HG02973 (cell line): ENCODE results near the gene RUNX1.
"Not testable (repeated sequence)": the region's sequence is repeated elsewhere in the genome, so short reads cannot be mapped to it uniquely, and the experiment has no call there.

ENCODE experiments used
- ATAC-seq: cut with Tn5 transposase; IDR thresholded peaks from one replicate; pipeline ENCODE4 v1.9.1; 2021; ENCODE audit warnings: moderate library complexity; ENCODE audit not compliant: unreplicated experiment

Gene RUNX1

DNA sequence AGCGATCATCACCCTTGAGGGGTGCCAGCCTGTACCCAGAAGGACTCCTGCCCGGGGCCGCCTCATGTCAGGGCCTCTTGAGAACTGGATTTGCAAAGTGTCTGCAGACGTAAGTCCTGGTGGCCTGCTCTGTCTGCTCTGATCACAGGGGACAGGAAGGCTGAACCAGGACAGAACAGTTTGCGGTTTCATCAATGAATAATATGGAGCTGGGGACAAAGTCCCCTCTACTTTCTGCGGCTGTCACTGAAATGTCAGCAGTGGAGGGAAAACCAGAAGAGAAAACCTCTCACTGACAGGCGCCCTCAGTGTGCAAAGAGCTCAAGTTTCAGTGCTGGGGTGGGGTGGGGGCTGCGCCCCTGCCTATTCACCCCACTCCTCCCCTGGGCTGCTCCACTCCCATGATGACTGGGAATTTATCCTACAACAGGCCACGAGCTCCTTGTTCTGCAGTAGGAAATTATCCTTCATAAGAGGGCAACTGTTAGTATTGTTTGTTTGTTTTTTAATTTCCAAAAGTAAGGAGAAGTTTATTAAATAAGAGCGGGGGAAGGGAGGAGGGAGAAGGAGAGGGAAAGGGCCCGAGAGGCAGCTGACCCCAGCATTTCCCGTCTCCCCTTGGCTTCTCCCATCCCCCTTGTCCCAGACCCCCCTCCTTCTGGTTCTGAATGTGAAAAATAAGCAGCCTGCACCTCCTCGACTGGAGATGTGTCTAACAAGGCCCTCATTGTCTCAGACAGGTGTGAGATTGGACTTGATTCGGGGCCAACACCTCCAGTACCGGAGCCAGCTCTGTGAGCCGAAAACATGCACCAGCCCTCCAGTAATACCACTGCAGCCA is 231.1 kb downstream of the RUNX1 start:
- no peak for ATAC-seq

DNA sequence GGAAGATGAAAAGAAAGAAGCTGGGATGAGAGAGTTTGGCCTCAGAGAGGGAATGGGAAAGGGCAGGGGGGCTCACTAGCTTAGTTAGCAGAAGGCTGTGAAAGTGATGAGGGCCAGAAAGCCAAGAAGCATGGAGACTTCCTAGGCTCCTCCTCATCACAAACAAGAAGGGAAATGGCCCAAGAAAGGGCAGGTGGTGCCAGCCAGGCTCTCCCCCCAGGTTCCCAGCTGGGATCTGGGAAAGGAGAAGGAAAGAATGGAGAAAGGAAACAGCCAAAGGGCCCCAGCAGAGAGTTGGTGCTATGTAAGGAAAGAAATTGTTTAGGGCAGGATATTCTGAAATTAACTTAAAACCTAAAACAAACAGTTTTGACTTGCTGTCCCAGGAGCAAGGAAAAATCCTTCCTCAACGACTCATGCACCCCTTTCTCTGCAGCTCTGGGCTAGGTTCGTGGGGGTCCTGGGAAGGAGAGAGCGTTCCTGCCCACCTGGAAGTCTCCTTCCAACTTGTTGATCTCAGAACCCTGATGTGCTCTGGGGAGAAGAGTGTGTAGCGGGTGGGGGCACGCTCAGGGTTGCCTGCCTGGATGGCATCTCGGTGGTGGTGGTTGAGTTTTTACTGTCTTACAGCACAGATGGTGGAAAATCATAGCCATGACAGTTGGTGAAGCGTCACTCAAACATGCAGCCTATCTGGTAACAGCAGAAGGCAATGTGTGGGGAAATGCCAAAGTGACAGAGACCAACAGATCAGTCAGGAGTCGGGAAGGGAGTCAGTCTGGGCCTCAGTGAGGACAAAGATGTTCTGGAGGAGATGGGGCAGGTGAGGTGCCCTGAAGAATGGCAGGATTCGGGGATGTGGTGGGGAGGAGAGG is 233.0 kb downstream of the RUNX1 start:
- no peak for ATAC-seq

DNA sequence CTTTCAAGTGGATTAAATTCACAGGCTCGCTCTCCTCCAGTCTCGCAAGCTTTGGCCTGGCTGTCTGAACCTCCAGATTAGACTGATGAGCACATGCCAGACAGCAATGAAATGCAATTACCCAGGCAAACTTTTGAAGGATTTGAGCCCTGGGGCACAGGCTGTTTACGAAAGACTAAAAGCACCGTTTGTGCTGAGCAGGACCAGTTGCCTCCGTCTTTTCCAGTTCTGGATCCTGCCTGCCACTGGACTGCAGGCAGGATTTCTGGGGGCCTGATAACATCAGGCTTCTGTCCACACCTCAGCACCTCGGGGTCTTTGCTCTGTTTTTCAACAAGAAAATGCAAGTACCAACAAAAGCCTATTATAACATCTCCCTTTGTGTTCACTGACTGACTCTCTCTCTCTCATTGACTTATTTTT is 234.6 kb downstream of the RUNX1 start:
- no peak for ATAC-seq

DNA sequence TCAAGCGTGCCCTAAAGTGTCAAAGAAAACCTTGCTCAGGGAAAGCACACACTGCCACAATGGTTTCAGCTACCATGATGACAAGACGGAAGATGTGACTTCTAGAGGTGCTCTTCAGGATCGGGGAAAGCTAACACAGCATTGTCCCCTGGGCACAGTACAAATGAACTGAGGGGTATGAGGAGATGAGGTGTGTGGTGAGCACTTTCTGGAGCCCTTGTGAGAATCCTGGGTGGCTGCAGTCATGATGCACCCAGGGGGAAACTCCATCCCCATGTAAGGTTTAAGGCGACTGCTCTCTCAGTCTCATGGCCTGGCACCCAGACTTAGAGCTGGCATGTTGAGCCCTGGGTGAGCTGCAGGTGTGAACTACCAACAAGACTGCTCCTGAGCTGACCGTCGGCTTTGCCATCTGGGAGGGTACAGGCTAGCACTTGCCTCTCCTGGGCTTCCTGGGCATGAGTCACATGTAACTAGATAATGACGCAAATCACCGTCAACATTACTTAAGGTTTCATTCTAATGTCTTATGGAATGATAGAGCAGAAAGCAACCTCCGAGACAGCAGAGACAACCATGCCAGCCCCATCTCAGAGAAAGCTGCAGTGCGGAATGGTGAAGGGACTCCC is 235.7 kb downstream of the RUNX1 start:
- ATAC-seq, result no peak

DNA sequence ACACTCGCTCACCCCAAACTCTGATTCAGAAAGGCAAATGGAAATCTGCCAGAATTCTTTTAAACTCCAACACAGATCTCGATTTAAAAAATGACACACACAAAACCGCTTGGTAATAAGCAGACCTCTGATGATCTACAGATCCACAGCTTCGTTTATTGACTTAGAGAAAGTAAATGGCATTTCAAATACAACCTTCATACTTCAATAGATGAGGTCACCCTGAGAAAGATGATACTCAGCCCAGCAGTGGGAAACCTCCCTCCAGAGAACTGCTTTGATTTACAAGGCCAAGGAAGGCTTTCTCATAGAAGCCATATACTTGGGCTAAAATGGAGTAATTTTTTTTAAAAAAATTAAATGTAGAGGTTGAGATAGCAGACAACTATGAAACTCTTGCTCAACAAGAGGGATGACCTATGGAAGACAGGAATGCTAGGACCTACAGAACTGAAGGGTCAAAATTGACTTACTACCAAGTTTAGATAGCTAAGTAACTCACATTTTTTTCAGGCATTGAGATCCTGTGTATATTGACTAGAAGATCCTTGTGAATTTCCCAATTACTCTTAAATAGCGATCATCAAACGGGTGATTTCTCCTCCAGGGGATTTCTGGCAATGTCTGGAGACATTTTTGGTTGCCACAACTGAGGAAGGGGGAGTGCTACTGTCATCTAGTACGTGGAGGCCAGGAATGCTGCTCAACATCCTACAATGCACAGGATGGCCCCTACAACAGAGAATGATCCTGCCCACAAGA is 236.4 kb downstream of the RUNX1 start:
- ATAC-seq, result no peak

DNA sequence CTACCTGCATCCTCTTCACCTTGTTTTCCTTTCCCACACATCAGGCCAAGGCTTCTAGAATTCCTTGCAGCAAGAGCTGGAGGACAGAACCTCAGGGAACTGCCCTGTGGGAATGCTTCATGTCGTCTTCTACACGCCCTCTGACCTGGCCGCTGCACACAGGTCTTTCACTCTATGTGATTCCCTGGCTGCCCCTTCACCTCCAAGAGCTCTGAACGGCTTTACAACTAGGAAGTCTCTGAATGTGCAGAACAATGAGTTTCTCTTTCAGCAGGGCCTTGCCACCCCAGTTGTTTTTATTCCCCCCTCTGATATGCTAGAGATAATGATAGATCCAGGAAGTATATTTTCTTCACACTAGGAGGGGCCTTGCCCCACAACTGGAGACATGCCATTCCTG is 237.7 kb downstream of the RUNX1 start:
- ATAC-seq, result no peak

DNA sequence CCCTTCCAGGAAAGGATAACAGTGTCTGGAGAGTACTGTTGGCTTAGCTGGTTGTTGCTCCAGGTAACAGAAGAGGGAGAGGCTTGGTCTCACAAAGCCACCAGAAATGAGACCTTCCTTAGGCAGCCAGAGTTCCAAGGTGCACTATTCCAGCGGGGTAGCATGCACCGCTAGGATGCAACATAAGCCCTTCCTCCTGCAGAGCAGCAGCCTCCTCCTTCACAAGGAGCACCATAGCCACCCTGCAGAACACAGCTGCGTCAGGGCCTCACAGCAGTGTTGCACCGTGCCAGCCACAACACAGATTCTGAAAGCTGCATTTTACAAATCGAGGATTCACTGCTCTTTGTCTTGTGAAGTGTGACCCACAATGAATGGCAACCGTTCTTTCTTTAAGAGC is 238.3 kb downstream of the RUNX1 start:
- ATAC-seq, result no peak

DNA sequence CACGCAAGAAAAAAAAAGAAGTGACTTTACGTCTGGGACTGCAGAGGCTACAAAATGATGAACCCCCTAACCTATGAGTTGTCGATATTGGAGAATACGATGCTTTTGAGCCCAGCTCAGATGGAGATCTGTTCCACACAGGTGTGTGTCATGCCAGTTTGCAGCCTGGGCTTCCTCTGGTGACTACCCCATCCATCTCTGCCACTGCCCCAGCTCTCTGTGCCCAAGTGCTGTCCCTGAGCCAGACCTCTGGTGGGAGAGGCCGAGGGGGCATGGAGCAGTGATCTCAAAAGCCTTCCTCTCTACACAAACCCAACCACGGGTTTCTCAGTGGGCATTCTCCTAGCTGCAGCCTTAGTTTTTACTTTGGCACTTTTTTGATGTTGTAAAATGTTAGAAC is 239.3 kb downstream of the RUNX1 start:
- no peak for ATAC-seq

DNA sequence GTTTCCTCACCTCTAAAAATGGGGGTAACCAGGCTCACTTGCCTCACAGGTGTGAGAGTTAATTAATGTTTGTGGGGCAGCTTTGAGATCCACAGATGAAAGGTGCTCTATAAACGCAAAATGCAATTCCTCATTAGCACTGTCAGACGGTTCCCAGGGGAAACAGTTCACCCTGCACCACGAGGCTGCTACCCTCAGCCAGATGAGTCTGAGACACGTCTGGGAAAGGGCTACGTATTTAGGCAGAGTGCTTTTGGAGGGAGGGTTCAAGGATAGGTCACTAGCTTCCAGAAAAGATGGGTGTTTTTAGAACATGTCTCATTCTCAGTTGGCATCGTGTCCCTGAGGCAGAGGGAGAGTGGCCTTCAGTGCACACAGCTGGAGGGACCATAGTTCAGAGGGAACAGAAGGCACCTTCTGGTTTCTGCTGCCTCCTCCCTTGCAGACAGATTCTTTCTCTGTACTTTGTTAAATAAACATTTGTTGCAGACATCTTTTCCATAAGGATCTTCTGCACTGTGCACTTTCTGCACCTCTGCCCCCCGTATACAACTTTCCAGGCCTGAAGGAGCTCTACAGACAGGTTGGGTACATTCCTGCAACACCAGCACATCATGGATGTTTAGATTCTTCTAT is 240.4 kb downstream of the RUNX1 start:
- no peak for ATAC-seq

DNA sequence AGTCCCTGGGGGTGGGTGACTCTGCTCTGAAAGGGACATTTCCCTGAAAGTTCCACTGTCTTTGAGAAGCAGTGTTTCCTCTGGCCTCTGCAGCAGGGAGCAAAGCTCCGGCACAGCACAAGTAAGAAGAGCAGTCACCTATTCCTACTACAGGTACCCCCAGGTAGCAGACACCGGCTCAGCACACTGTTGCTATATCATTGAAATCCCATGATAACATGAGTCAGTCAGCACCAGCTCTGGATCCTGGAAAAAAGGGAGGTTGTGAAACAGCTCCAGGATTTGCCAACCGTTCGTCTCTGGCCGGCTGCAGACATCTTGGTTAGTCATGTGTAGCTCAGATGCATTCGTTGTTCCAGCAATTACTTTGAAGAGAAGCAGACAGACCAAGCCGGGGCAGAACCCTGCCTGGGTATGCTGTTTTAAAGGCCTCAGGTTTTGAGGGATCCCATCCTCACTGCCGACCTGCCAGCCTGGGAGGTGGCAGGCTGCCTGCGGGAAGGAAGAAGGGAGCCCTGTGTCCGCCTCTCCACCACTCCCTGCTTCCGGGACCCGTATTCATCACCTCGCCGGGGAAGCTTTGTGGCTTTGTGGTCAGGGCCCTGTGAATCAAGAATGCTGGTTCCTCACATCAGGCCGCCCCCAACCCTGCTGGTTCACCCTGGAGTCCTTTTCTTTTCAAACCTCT is 241.1 kb downstream of the RUNX1 start:
- ATAC-seq, result no peak

DNA sequence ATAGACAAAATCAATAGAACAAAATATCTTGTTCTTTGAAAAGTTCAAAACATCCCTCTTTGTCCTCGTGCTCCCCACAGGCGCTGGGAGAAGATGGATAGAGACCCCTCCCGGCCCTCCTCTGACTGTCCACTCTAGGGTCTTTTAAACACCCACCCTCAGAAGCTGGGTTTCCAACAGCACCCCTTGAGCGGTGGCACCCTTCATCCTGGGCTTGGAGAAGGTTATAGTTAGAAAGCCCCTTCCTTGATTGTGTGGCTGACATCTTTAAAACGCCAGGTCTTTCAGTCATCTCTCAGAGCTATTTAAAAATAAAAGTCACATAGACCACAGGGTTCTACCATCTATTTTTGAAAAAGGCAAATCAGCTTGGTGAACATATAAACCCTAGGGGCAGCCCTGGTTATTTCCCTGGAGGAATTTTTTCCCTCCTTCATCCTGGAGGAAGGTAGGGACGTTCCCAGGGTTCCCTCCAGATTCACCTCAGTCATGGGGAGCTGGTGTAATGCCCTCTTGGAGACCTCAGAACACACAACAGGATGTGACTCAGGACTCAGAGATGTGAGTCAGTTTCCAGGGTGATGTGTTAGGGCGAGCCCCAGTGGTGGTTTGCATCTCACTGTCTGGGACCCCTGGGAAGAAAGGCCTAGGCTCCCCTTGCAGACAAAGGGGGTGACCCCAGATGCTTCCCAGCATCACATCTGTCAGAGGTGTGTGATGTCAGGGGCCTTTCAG is 241.8 kb downstream of the RUNX1 start:
- no peak for ATAC-seq

DNA sequence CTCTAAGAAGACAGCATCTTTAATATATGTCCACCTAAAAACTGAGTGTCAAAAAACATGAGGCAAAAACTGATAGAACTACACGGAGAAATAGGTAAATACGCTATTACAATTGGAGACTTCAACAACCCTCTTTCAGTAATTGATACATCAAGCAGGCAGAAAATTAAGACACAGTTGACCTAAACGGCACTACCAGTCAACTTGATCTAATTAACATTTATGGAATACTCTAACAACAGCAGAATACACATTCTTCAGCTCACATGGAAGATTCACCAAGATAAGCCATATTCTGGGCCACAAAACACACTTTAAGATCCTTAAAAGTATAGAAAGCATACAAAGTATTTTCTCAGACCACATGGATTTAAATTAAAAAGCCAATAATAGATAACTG is 242.7 kb downstream of the RUNX1 start:
- no peak for ATAC-seq

DNA sequence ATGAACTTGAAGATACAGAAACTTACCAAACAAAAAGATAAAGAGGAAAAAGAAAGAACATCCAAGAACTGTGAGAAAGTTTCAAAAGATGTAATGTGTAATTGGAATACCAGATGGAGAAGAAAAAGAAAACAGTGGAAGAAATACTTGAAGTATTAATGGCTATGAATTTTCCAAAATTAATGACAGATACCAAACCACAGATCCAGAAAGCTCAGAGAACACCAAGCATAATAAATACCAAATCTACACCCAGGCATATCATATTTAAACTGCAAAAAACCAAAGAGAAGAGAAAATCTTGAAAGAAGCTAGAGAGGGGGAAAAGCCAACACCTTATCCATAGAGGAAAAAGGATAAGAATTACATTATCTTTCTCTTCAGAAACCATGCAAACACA is 243.9 kb downstream of the RUNX1 start:
- no peak for ATAC-seq

DNA sequence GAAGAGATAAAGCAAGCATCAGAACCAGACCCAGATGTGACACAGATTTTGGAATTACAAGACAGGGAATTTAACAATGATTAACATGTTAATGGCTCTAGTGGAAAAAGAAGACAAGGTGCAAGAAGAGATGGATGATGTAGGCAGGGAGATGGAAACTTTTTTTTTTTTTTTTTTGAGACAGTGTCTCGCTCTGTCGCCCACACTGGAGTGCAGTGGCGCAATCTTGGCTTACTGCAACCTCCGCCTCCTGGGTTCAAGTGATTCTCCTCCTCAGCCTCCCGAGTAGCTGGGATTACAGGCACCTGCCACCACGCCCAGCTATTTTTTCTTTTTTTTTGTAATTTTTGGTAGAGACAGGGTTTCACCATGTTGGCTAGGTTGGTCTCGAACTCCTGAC is 244.5 kb downstream of the RUNX1 start:
- ATAC-seq, result not testable (repeated sequence)

DNA sequence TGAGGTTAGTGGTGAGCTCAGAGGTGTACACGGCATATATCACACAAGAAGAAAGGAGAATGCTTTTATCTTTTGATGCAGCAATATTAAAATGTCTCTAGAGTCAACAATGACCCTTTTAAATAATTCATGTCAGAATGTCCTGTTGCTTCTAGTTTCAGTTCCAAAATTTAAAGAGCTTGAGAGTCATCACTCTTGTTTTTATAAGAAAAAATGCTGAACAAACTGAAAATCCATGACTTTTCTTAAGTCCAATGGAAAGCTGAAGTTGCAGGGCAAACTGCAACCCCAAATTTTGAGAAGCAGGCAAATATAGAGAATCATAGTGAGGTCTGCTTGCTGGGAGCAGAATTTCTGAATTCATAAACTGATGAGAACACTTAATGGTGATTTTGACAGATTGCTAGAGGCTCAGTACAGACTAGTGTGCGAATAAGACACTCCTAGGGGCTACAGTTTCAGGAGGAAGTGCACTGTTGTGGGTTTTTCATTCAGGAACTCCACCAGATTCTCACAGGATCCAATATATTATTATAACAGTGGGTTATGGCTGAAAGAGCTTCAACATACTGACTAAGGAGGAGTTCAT is 245.2 kb downstream of the RUNX1 start:
- no peak for ATAC-seq

DNA sequence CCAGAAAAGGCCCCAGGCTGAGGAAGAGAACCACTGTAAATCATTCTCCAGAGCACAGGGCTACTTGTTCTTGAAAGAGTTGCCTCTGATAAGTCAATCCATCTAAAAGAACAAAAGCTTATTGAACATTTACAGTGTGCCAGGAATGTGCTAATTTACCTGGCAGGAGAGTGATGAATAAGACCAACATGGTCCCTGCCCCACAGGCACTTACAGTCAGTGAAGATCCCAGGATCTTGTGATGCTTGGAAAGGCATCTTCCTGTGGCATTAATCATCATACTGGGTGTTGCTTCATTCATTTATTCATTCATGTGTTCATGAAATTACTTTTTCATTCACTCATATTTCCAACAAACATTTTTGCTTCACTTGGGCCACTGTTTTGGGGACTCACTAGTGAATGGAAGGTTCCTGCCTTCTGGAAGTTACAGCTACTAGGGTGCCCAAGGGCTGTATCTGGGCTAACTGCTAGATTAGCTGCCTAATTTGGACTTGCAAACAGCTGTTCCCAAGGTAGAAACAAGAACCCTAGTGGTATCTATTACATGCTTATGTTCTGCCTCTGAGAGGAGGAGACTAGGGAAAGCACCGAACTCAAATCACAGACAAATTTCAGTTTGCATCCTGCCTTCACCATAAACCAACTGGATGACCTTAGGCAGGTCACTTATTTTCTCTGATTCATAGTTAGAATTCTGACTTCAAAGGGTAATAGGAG is 246.8 kb downstream of the RUNX1 start:
- no peak for ATAC-seq

DNA sequence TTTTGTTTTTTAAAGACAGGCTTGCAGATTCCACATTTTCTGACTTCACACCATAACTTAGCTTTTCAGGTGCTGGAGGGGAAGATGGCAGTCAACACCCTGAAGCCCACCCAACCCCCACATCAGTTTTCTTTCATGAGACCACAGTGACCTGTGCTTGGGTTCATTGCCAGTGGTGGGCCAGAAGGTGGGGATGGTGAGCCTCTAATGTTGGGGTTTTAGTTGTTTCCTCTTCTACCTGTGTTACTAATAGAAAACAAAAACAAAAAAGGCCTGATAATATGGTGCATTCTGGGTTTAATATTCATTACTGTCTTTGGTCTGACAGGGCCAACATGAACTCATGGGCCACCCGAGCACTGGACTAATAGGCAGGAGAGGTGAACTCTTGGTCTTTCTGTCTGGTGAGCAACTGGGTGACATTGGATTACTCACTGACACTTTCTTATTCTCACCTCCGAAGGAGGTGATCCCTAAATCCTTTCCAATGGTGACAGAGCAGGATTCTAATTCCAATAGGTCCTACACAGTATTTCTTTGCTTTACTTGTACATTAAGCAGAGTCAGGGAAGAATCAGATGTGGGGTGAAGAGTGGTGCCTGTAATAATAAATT is 247.5 kb downstream of the RUNX1 start:
- no peak for ATAC-seq
